Hematopoietic multipotent progenitor cell treated with erythropoietin and hydrocortisone succinate and interleukin-3 and kit ligand, for 15 days (in vitro differentiated cells): ENCODE data around the gene CNGB1.
"Not testable (repeated sequence)": the region's sequence is repeated elsewhere in the genome, so short reads cannot be mapped to it uniquely, and the experiment has no call there.

Experiments
- DNase-seq: peaks from one replicate; pipeline ENCODE4 v3.0.0-alpha.2; 2015; ENCODE audit warnings: low spot score

The CNGB1 gene

GRCh38 chr16:57952909-57953308, 18.0 kb downstream of the CNGB1 start:
- DNase-seq: no peak

DNA sequence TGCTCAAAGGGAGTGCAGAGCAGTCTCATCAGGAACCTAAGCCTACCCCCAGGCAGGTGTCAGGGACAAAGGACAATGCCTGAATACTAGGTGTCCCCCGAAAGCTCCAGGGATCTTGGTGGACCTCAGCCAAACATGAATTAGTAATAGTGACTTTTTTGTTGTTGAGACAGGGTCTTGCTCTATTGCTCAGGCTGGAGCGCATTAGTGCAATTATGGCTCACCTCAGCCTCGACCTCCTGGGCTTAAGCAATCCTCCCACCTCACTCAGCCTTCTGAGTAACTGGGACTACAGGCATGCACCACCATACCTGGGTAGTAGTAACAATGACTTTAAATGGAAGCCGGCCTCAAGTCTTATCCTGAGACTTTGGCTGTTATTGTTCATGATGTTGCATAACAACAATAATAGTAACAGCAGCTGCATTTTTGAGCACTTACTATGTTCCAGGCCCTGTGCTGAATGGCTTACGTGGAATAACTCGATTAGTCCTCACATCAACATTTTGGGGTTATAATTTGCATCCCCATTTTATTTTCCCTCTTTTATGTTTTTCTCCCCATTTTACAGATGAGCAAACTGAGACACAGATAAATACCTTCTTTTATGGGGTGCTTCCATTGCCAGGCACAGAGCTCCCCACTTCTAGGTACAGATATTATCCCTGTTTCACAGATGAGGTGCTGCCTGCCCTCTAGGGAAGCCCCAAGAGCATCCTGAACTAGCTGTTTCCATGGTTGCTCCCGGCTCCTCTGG, 19.5 kb downstream of the CNGB1 start:
- DNase-seq: no peak

DNA sequence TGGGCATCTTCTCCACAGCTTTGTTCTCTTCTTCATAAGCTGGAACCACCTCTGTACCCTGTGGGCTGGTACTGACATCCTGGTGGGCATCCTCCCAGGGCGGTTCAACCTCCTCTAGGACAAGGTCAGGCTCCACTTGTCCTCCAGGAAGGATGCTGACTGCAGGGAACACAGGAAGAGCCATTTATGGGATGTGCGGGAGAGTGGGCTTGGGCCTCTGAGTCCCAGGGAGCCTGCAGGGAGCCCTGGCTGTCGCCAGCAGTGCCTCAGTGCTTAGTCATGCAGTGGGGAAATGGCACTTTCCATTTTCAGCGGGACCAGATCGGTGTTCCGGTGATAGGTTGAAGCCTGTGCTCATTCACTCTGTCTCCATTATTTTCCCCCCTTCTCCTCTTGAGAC, 20.5 kb downstream of the CNGB1 start:
- no peak for DNase-seq

DNA sequence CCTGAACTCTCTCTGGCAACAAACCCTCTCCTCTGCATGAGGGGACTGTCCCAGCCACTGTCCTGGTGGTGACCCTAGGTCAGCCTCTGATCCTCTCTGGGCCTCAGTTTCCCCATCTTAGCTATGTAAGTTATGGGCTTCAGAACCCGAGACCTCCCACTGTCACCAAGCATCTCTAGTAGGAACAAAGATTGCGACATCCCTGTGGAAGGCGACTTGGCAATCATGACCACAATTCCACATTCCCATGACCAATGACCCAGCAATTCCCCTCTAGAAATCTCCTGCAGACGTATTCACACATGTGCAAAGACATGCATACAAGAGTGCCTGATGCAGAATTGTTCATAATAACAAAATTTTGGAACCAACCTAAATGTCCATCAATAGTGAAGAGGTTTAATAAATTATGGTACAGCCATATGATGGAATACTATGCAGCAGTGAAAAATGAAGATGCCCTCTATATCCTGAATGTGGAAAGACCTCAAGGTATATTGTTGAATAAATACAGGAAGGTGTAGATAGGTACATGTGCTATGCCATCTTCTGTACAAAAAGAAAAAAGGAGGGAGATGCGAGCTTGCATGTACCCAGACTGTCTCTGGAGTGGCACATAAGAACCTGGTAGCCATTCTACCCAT, 21.2 kb downstream of the CNGB1 start:
- DNase-seq: no peak

GRCh38 chr16:57949013-57949412, 21.9 kb downstream of the CNGB1 start:
- DNase-seq: no peak

GRCh38 chr16:57948027-57948426, 22.9 kb downstream of the CNGB1 start:
- DNase-seq: no peak

DNA sequence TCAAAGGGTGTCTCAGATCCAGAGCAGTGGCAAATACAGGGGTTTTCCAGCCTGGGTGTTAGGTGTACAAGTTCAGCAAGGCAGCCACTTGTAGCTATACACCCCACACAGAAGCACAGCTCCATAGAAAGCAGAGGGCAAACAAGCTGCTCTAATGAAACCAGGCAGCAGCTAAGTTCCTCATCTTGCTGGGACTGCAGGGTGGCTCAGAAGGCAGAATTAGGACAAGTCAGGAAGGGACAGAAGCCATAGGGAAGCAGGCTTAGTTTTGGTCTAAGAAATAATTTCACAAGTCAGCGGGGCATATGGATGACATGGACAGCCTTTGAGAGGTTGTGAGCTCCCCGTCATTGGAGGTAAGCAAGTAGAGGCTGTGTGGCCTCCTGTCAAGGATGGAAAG, 23.7 kb downstream of the CNGB1 start:
- no peak for DNase-seq

DNA sequence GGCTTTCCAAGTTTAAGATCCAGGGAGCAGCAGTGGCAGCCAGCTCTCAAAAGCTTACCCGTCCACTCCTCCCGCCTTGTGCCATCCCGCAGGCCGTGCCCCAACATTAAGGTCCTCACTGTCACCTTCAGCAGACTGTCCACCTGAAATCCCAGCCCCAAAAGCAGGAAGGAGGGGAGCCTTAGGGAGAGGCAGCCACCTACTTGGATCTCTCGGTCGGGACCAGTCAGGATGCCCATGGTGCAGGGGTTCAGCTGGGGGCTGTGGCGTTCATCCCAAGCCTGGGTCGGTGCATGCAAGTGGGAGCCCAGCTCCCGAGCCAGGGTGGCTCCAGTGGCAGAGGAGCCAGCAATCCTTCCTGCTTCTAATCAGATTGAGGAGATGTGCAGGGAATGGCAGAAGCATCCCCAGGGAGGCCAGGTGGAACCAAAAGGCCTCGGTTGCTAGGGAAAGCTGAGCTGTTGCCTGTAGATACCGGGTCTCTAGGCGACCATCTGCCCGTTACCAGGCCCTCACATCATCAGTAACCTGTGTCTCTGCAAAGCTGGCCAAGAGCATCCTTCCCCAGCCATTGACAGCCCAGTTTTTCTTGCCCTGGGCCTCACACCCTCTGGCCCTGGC, 24.6 kb downstream of the CNGB1 start:
- no peak for DNase-seq

- no peak for DNase-seq
Observed at GRCh38 chr16:57945740-57946138, 25.2 kb downstream of the CNGB1 start.

DNA sequence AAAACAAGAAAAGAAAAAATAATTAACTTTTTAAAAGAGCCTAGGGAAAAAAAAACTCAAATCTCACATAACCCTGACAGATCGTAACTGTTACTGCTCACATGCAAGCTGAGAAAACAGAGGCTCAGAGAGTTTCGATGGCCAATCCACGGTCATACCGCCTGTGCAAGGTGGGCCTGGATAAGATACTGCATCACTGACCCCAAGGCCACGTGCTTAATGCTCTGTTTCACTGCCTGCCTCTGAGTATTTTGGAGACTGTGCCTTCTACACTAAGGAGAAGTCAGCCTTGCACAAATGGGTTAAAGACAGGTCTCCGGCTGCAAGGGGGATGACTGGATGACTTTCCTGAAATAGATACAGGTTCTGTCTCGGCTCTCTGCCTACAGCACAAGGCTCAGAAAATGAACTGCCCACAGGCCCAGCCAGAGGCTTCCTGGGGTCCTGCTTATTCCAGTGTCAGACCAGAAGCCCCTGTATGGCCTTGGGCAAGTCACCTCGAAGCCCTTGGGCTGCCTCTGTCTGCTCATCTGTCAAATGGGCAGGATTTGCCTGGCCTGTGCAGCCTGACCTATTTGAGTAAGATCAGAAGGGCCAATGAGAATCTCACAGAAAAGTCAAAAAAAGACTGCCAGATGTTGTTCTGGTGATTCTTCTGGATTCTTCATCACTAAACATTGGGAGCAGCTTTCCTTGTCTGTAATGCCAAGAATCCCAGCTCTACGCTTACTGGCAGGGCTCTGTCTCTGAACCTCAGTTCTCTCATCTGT, 25.8 kb downstream of the CNGB1 start:
- no peak for DNase-seq

GRCh38 chr16:57943381-57943780, 27.5 kb downstream of the CNGB1 start:
- not testable (repeated sequence) for DNase-seq

- DNase-seq: not testable (repeated sequence)
Observed at GRCh38 chr16:57941901-57942300, 29.0 kb downstream of the CNGB1 start.

- peak; percentile 8 for DNase-seq
Observed at GRCh38 chr16:57941016-57941664, 29.8 kb downstream of the CNGB1 start.

GRCh38 chr16:57940382-57940966, 30.5 kb downstream of the CNGB1 start:
- no peak for DNase-seq

- DNase-seq: no peak
Observed at GRCh38 chr16:57939872-57940224, 31.1 kb downstream of the CNGB1 start.

GRCh38 chr16:57938936-57939871, 31.7 kb downstream of the CNGB1 start:
- no peak for DNase-seq

DNA sequence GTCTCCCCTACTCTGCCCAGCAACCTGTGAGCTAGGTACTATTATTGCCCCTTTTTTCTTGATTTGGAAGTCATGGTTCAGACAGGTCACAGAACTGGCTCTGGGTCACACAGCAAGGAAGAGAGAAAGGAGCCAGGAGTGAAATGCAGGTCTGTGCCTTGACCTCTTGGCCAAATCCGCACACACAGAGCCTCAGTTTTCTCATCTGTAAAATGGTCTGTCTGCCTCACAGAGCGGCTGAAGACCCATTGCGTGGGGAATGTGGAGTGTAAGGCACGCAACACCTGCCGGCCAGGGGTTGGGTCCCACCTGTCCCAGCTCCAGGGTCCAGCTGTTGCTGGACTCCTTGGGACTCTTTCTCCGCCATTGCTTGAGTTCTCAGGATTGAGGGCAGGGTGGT, 32.4 kb downstream of the CNGB1 start:
- DNase-seq: no peak

DNA sequence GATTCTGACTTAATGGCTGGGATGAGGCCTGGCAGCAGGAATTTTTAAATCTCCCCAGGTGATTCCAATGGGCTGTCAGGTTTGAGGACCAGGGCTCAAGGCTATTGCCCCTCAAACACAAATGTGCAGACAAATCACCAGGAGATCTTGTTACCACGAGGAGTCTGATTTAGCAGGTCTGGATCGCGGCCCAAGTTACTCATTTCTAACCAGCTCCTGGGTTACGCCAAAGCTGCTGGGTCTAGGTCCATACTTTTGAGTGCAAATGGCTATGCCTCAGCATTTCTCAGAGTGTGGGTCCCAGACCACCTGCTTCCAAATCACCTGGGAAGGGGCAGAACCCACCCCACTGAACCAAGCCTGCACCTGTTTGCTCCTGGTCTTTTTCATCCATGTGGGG, 33.1 kb downstream of the CNGB1 start:
- DNase-seq: no peak

GRCh38 chr16:57935904-57936303, 35.0 kb downstream of the CNGB1 start:
- DNase-seq: no peak

GRCh38 chr16:57930533-57930932, 40.4 kb downstream of the CNGB1 start:
- no peak for DNase-seq

DNA sequence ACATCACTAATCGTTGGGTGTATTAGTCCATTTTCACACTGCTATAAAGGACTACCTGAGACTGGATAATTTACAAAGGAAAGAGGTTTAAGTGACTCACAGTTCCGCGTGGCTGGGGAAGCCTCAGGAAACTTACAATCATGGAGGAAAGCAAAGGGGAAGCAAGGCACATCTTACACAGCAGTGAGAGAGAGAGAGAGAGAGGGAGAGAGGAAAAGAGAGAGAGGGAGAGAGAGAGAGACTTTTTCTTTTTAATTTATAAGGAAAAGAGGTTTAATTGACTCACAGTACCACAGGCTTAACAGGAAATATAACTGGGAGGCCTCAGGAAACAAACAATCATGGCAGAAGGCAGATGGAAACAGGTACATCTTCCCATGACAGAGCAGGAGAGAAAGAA, 41.7 kb downstream of the CNGB1 start:
- no peak for DNase-seq
